OCI-LY7 (cell line): ENCODE results near the gene WDFY3. TPM values are rescaled to one million over a fixed set of nuclear protein-coding genes. Genes with fewer than 3 reads are reported as not detected.

ENCODE experiments used
- BruUV-seq: library from RNA; stranded (reverse); fragments of 400-500 nt; replicated peaks from 2 replicates; lab custom pipeline; 2021; lab: Mats Ljungman, UMichigan
- CTCF ChIA-PET: fragments of 300-600 bp; sonication (Branson Sonifier 250); formaldehyde crosslinking; loops from one replicate; lab custom pipeline; 2022; ENCODE audit warnings: antibody characterized with exemption; ENCODE audit not compliant: unreplicated experiment; lab: Charles Lee
- POLR2A ChIA-PET: fragments of 300-600 bp; sonication (Branson Sonifier 250); formaldehyde crosslinking; loops from one replicate; lab custom pipeline; 2022; ENCODE audit warnings: antibody characterized with exemption; lab: Charles Lee
- DNase-seq: peaks from one replicate; pipeline ENCODE4 v3.0.0-alpha.2; 2015; ENCODE audit warnings: low spot score
- H2AFZ ChIP-seq: fragments of 200-600 bp; sonication (generic), shearing (Covaris generic); 2 replicates; pipeline ENCODE4 v1.6.1; 2014; ENCODE audit warnings: mild to moderate bottlenecking, antibody characterized with exemption, low read length, moderate library complexity
- H3K27ac ChIP-seq: fragments of 200-600 bp; sonication (generic); 2 replicates; pipeline ENCODE4 v1.5.1; 2014; ENCODE audit warnings: mixed run types, low read depth, mild to moderate bottlenecking, moderate library complexity, low read length, inconsistent platforms; ENCODE audit not compliant: poor library complexity, severe bottlenecking
- H3K36me3 ChIP-seq: fragments of 200-600 bp; sonication (generic); 2 replicates; pipeline ENCODE4 v1.6.1; 2014; ENCODE audit warnings: mild to moderate bottlenecking, antibody characterized with exemption, low read length, moderate library complexity, mixed read lengths; ENCODE audit not compliant: insufficient read depth
- H3K4me1 ChIP-seq: fragments of 200-600 bp; sonication (generic); 2 replicates; pipeline ENCODE4 v1.5.1; 2014; ENCODE audit warnings: mild to moderate bottlenecking, low read length; ENCODE audit not compliant: insufficient read depth, poor library complexity, severe bottlenecking
- H3K4me2 ChIP-seq: fragments of 200-600 bp; sonication (generic); 2 replicates; pipeline ENCODE4 v1.6.1; 2014; ENCODE audit warnings: mild to moderate bottlenecking, low read length
- H3K4me3 ChIP-seq: fragments of 200-600 bp; sonication (generic); 2 replicates; pipeline ENCODE4 v1.5.1; 2014; ENCODE audit warnings: mild to moderate bottlenecking, low read depth, low read length; ENCODE audit not compliant: poor library complexity, severe bottlenecking
- H3K79me2 ChIP-seq: fragments of 200-600 bp; sonication (generic); 2 replicates; pipeline ENCODE4 v1.6.1; 2016; ENCODE audit warnings: low read depth, mild to moderate bottlenecking, low read length, moderate library complexity, mixed read lengths; ENCODE audit not compliant: insufficient read depth
- H3K9me2 ChIP-seq: fragments of 200-600 bp; sonication (generic); 2 replicates; pipeline ENCODE4 v1.6.1; 2016; ENCODE audit warnings: mild to moderate bottlenecking, low read length, mixed read lengths; ENCODE audit not compliant: insufficient read depth
- H3K9me3 ChIP-seq: fragments of 200-600 bp; sonication (generic); 2 replicates; pipeline ENCODE4 v1.6.1; 2014; ENCODE audit warnings: mild to moderate bottlenecking, mixed run types, low read length, mixed read lengths
- H4K20me1 ChIP-seq: fragments of 200-600 bp; sonication (generic); 2 replicates; pipeline ENCODE4 v1.6.1; 2014; ENCODE audit warnings: mild to moderate bottlenecking, antibody characterized with exemption, low read length, moderate library complexity, mixed read lengths; ENCODE audit not compliant: insufficient read depth
- EZH2phosphoT487 ChIP-seq: fragments of 200-600 bp; sonication (generic); IDR thresholded peaks from 2 replicates; pipeline ENCODE4 v1.6.1; 2018; ENCODE audit warnings: low read depth, borderline replicate concordance, mild to moderate bottlenecking, mixed run types, antibody characterized with exemption, low read length, moderate library complexity, mixed read lengths
- intact Hi-C: fragments of 100-400 bp; cut with micrococcal nuclease; formaldehyde crosslinking; loops from one replicate; pipeline ENCODE4 v1.10.0; 2022; ENCODE audit not compliant: unreplicated experiment
- total RNA-seq, 2 experiments: library from RNA; depleted of rRNA in 1 of 2; stranded (reverse); fragments of >200 nt in 1 of 2; shearing (Covaris generic) in 1 of 2; gene quantifications; 2 replicates each; pipeline ENCODE4 v1.2.3, GENCODE V29; 2014 to 2022
- TF ChIP-seq, protein P1 (sequence below): fragments of 200-600 bp; sonication (generic); conservative IDR thresholded peaks from 2 replicates; pipeline ENCODE4 v1.5.1; 2014; ENCODE audit warnings: mild to moderate bottlenecking, antibody characterized with exemption, low read length, moderate library complexity, mixed read lengths

The WDFY3 gene
- total RNA-seq, 2 experiments from 2014 or later, result not detected

DNA sequence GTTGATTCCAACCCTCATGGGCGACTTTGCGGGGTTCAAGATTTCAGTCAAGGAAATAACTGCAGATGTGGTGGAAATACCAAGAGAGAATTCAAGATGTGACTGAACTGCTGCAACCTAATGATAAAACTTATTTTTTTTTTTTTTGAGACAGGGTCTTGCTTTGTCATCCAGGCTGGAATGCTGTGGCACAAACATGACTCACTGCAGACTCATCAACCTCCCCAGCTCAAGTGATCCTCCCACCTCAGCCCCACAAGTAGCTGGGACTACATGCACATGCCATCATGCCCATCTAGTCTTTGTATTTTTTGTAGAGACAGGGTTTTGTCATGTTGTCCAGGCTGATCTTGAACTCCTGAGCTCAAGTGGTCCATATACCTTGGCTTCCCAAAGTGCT is 19.5 kb upstream of the WDFY3 start:
- H3K9me2 ChIP-seq, result no peaks in the 10 kb centered on the region
- H4K20me1 ChIP-seq, result no peaks in the 10 kb centered on the region
- no peak overlapping the region for H2AFZ ChIP-seq
- H3K9me3 ChIP-seq, result no peaks in the 10 kb centered on the region
- DNase-seq, result no peak
- no peak for TF ChIP-seq EZH2phosphoT487
- TF ChIP-seq, protein P1, sequence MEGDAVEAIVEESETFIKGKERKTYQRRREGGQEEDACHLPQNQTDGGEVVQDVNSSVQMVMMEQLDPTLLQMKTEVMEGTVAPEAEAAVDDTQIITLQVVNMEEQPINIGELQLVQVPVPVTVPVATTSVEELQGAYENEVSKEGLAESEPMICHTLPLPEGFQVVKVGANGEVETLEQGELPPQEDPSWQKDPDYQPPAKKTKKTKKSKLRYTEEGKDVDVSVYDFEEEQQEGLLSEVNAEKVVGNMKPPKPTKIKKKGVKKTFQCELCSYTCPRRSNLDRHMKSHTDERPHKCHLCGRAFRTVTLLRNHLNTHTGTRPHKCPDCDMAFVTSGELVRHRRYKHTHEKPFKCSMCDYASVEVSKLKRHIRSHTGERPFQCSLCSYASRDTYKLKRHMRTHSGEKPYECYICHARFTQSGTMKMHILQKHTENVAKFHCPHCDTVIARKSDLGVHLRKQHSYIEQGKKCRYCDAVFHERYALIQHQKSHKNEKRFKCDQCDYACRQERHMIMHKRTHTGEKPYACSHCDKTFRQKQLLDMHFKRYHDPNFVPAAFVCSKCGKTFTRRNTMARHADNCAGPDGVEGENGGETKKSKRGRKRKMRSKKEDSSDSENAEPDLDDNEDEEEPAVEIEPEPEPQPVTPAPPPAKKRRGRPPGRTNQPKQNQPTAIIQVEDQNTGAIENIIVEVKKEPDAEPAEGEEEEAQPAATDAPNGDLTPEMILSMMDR, result no peak
- no peak overlapping the region for H3K27ac ChIP-seq
- H3K4me1 ChIP-seq, result no peaks in the 10 kb centered on the region
- no TSS peak for BruUV-seq
- no peak overlapping the region for H3K4me2 ChIP-seq
- H3K4me3 ChIP-seq, result no peak overlapping the region
- no peaks in the 10 kb centered on the region for H3K36me3 ChIP-seq
- CTCF ChIA-PET, result no interaction called here
- intact Hi-C loops, result no loop called here
- H3K79me2 ChIP-seq, result no peaks in the 10 kb centered on the region
- POLR2A ChIA-PET, result interaction anchor here (0.6 kb wide), 1 partner anchor 20 kb away, joined by 3 read pairs; no protein-coding TSS in a partner anchor

DNA sequence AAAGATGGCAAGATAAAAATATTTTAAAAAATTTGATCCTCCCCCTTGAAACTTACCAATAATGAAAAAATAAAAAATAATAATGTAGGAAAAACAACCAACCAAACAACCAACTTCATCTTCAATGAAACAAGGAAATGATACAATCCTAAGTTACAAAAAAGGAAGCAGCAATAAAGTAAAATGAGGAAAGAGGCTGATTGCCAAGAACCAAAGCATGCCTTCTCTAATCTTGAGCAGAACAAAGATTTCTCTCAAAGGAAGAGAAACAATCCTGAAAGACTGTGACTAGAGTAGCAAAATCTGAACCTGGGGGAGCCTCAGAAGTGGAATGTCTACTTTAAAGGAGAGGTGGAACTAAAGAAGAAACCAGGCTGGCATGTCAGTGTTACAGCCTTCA is 10.9 kb upstream of the WDFY3 start:
- no peaks in the 10 kb centered on the region for H3K79me2 ChIP-seq
- no peak for DNase-seq
- intact Hi-C loops, result loop anchor here (10.0 kb wide), 1 partner anchor 403 kb away; no protein-coding TSS in a partner anchor
- H2AFZ ChIP-seq, result no peak overlapping the region
- H3K4me2 ChIP-seq, result no peak overlapping the region
- no peak overlapping the region for H3K27ac ChIP-seq
- no peaks in the 10 kb centered on the region for H3K9me3 ChIP-seq
- CTCF ChIA-PET, result no interaction called here
- POLR2A ChIA-PET, result no interaction called here
- no peaks in the 10 kb centered on the region for H3K9me2 ChIP-seq
- H4K20me1 ChIP-seq, result no peaks in the 10 kb centered on the region; the same call in 1 of the 2 replicates
- no peaks in the 10 kb centered on the region for H3K4me1 ChIP-seq
- no TSS peak for BruUV-seq
- H3K36me3 ChIP-seq, result no peaks in the 10 kb centered on the region
- no peak overlapping the region for H3K4me3 ChIP-seq
- no peak for TF ChIP-seq EZH2phosphoT487
- TF ChIP-seq, protein P1, result no peak

GRCh38 chr4:84973856-84974255 is 7.4 kb upstream of the WDFY3 start:
- ChIA-PET POLR2A (no interaction called here), CTCF (no interaction called here)
- Histone ChIP-seq H2AFZ (no peak overlapping the region), H3K79me2 (no peaks in the 10 kb centered on the region), H3K4me3 (no peak overlapping the region), H3K9me3 (no peaks in the 10 kb centered on the region), H4K20me1 (no peaks in the 10 kb centered on the region; the same call in 1 of the 2 replicates), H3K27ac (no peak overlapping the region), H3K36me3 (no peaks in the 10 kb centered on the region), H3K4me1 (no peaks in the 10 kb centered on the region), H3K9me2 (no peaks in the 10 kb centered on the region), H3K4me2 (no peak overlapping the region)
- no peak for TF ChIP-seq EZH2phosphoT487
- TF ChIP-seq, protein P1, result no peak
- DNase-seq, result no peak
- intact Hi-C loops, result loop anchor here (5.0 to 10.0 kb wide), 2 partner anchors 222 to 399 kb away; no protein-coding TSS in a partner anchor
- BruUV-seq, result no TSS peak
